Right ventricle myocardium inferior (tissue), 1 donor: ENCODE data around the gene LRRC15. TPM values are rescaled to one million over a fixed set of nuclear protein-coding genes. Genes with fewer than 3 reads are reported as not detected.

Source experiments
- ATAC-seq: fragments of 200-7000 bp; cut with Tn5 transposase; one replicate; pipeline ENCODE4 v1.9.1; 2020; ENCODE audit warnings: mild to moderate bottlenecking, moderate library complexity
- DNase-seq: peaks from one replicate; pipeline ENCODE4 v3.0.0; 2021; ENCODE audit errors: missing footprints
- intact Hi-C: fragments of 100-400 bp; cut with DNase I; formaldehyde crosslinking; loops from one replicate; pipeline ENCODE4 v1.11.0; 2022
- total RNA-seq: library from RNA; stranded (reverse); fragmentation: NEBNext Ultra II Directional; extraction: Animal tissue kit (Norgen Biotek cat#: 25700); gene quantifications from one replicate; pipeline ENCODE4 v1.2.1, GENCODE V29; 2021
- donor health status: DM: no; HTN: yes; CAD: no; lungs with severe emphysema.

The LRRC15 gene
- total RNA-seq, 1 donor from 2014 or later: 0.14 TPM

DNA sequence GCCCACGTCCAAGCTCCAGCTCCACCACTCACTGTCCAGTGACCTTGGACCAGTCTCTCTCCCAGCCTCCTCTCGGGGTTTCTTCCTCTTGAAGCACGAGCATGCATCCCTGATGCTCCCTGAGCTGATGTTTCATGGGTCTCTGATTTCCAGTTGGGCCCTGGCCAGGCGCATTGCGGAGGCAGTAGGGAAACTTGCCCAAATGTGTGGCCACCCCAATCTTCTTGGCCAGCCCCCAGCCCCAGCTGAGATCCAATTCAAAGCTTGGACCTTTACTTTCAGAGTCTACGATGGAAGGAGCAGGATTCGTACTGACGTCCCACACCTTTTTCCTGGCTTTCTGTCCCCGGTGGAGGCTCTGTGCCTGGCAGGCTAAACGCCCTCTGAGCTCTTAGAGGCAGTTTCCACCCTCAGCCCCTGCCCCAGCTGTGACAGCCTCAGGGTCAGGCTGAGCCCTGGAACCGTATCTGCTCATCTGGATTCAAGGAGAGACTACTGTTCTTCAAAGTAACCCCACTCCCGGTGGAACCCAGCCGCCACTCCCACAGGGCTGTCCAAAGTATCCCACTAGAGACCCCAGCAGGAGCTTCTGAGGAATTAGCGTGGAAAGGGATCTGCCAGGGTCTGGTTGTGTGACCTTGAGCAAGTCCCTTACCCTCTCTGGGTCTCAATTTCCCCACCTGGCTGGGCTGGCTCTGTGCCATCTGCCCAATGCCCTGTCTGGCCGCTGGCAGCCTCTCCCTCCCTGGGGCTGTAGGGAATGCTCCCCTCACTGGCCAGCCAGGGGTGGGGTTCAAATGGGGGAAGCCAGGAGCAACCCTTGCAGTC is 55.8 kb downstream of the LRRC15 start:
- intact Hi-C loops: loop anchor here (2.0 kb wide), 1 partner anchor 525 kb away; no protein-coding TSS in a partner anchor
- ATAC-seq: peak; percentile 15
- peak; percentile 84 for DNase-seq

DNA sequence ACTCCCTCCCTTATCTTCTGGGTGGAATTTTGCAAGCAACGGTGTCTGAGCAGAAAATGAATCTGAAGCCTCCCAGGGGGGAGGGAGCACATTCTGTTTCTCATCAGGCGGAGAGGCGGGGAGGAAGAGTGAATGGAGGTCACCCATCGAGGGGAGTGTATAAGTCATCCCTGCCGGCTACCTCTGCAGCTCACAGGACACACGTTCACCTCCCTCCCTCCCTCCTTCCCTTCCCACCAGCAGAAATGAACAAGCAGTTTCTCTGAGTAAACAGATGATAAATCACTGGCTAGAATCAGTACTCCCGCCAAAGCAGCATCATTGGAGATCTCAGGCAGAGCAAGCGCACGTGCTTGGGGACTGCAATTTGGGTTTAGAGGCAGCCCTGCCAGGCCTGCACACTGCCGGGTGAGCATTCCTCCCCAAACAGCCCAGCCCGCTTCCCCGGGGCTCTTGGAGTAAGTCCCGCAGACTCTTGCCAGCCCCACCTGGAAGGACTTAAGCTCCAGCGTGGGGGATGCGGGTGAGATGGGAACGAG is 56.7 kb downstream of the LRRC15 start:
- no peak for DNase-seq
- intact Hi-C loops: no loop called here
- peak; percentile 29 for ATAC-seq

DNA sequence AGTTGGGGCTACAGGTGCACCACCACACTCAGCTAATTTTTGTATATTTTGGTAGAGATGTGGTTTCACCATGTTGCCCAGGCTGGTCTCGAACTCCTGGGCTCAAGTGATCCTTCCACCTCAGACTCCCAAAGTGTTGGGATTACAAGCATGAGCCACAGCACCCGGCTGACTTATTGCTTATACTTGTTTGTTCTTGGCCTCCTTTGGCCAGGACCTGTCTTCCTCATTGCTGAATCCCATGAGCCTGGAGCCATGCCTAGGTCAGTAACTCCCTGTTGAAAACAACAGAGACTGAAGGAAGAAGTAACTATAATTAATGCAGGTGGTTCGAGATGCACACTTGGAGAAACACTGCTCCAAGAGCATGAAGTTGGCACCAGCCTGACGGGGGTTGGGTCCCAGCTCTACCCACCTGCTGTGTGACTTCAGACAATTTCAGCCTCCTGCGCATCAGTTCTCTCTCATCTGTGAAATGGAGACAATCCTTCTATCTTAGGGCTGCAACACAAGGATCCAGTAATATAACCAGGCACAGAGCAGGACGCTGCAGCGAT is 57.3 kb downstream of the LRRC15 start:
- ATAC-seq: no peak
- intact Hi-C loops: no loop called here
- no peak for DNase-seq

DNA sequence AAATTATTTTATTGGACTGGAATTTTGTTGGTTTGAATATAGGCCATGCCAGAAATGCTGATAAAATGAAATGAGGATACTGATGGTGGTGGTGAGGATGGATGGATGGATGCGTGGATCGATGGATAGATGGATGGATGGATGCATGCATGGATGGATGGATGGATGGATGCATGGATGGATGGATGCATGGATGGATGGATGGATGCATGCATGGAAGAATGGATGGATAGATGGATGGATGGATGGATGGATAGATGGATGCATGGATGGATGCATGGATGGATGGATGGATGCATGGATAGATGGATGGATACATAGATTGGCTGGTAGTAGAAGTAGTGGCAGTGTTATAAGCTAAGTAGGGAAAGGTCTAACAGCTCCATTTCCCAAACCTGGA is 58.5 kb downstream of the LRRC15 start:
- DNase-seq: no peak
- no peak for ATAC-seq
- intact Hi-C loops: no loop called here

DNA sequence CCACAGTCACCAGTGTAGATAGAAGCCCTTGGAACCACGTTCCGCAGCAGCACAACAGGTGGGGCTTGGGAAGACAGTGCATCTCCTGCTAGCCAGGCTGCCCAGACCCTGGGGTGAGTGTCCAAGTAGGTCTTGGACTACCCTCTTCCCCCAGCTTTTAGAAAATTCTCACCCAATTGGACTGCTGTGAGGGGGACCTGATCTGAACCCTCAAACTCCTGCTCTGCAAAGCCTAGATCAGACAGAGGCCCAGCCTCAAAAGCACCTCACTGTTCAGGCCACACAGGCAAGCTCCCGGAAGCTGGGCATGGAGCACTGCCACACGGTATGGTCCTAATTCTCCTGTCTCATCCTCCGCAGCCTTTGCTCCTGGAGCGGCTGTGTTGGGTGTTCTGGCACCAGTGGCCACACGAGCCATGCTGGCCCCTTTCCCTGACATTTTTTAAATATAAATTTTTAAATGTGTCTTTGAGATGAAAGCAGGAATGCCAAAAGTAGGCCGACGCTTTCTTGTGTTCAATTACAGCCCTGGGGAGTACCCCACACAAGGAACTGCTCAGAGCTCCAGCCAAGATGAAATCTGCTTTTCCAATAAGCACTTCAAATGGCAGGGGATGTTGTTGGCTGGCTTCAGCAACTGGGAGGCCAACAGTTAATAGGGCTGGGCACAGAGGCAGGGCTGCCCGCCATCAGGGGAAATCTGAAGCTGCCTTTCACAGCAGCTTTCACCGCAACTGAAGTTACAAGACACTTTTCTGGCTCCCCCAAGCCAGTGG is 59.3 kb downstream of the LRRC15 start:
- intact Hi-C loops: no loop called here
- ATAC-seq (no peak), DNase-seq (no peak)

DNA sequence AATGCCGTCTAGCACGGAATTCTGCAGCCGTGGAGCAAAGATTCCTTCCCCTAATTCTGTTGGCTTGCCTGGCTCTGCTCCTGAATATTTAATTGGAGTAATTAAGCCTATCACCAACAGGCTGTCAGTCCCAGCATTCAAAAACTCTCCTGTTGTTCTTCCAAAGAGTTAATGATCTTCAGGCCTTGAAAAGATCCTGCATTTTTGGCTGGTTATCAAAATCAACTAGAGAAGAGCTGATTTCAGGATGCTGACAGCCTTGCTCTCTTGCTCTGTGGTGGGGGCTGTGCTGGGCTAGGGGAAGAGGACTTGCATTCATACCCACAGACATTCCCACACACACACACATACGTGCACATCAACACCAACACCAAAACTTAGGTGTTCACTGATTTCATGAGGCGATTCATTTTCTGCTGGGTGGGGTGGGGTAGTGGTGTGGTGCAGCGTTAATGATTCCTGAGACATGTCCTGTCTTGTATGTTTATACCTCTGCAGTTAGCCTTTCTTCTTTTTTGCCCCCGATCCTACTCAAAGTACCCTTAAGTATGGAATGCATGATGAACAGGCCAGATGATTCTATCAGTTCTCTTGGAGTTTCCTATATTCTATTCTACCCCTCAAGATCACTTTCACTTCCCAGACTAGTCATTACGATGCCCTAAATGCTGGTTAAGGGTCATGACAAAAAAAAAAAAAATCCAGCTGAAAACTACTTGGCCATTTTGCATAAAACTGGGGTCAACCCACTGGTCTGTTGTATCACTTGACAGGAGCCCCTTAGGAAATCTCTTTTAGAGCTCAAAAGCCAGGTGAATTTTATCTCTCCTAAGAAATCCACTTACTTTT is 60.7 kb downstream of the LRRC15 start:
- no peak for DNase-seq
- no peak for ATAC-seq
- intact Hi-C loops: no loop called here

DNA sequence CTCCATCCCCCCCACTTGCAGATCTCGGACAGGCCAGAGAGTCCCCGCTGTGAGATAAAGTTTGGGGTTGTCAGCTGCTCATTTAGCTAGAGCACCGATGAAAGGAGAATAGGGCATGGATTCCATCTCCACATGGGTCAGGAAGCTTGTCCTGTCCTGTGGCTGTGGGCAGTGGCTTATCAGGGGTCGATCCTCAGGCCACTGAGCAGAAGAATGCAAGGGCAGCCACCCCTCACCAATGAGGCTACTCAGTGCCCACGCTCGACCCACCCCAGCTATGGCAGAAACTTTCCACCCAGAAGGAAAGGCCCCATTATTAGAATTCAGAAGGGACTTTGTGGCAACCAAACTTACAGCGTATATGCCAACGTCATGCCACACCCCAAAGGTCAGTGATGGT is 61.7 kb downstream of the LRRC15 start:
- intact Hi-C loops: no loop called here
- DNase-seq (no peak), ATAC-seq (no peak)

DNA sequence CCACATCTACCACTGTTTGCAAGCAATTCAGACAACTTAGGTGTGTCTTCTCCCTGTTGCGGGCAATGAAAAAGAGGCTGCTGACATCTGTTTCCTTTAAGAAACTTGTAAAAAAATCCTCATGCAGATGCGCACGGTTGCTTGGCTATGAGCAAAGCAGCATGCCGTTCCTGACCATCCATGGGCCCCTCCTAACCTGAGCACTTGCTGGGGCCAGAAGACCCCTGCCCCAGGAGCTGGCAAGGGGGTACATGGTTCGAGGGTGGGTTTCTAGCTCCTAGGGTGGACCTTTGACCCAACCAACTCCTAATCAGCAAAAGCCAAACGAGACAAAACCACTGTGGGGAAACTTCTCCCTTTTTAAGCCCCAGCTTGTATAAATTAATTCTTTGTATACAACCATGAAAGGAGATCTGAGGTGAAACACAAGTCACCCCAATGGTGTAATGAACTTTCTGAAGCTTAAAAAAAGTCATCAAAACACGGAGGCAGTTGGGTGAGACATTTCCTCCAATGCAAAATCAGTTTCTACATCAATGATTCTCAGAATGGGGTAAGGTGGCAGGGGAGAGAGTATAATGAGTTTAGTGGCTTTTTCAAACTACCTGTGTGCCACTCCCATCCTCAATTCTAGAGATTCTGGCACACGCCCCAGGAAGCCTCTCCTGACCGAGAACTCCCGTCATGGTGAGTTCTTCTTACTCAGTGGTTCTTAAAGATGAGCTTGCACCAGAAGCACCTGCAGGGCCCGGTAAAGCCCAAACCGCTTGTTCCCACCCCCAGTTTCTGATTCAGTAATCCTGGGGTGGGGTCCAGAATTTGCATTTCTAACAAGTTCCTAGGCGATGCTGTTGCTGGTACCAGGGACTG is 62.5 kb downstream of the LRRC15 start:
- intact Hi-C loops: no loop called here
- ATAC-seq: no peak
- peak; percentile 25 for DNase-seq

DNA sequence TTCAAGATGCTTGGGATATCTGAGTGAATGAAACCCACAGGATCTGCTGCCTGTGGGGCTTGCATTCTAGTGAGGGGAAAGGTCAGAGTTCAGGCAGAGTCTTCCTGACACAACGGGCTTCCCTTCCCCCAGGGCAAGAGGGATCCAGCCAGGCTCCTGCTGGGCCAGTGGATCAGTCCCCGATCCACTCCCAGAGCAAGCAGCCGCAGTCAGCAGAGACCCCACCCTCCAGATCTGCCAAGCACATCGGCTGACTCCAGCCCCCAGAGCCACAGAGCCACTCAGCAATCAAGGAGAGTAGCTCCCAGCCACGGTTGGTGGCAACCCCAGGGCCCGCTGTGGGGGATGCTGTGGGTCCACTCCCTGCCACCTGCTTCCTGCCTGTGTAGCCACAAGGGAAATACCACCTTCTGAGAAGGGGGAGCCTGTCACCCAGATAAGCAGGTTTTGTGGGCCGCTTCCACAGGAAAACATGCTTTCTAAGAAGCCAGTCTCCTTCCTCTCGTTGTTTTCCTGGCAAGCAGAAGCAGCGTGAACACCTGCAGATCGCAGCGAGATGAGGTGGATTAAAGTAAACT is 63.3 kb downstream of the LRRC15 start:
- ATAC-seq (no peak), DNase-seq (no peak)
- intact Hi-C loops: no loop called here

DNA sequence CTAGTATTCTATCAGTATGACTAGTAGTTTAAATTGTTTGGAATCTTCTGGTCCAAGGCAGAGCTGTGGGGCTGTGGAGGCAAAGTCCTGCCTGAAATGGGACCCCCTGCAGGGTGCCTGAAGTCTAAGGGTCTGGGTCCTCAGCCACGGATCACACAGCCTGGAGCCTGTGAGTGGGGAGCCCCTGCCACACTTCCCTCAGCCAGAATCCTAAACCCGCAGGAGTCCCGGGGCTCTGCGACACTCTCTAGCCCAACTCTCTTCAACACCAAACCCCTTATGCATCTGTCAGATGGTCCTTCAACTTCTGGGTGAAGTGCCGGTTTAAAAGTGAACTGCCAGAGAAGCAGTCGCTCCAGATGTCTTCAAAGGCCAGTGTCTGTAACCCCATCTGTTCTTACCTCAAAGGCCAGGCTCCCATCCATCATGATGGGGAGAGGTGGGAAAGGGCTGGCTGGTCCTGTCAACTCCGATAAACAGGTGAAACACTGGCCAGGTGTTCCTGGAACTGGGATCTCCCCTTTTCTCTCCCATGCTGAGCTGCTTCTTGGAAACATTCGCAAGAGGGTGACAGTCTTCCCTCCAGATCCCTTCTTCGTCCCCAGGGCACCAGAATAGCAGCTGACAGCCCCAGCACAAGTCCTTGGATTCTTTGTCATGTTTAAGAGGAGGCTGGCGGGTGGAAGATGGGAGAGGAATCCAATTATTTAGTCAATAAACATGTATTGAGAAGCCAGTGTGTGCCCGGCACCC is 64.0 kb downstream of the LRRC15 start:
- intact Hi-C loops: no loop called here
- peak; percentile 18 for DNase-seq
- no peak for ATAC-seq

Other genes starting within 250 kb of the LRRC15 start
- gene HES1, start 233.6 kb downstream of the LRRC15 start, total RNA-seq: 11.4 TPM
- gene CPN2, start 18.4 kb downstream of the LRRC15 start, total RNA-seq: 2.3 TPM
- gene GP5, start 29.5 kb upstream of the LRRC15 start, total RNA-seq: not detected
- 55.3 TPM for gene ATP13A3, start 117.3 kb upstream of the LRRC15 start, total RNA-seq